Measurements from ENCODE around the gene ADGRV1.

DNA sequence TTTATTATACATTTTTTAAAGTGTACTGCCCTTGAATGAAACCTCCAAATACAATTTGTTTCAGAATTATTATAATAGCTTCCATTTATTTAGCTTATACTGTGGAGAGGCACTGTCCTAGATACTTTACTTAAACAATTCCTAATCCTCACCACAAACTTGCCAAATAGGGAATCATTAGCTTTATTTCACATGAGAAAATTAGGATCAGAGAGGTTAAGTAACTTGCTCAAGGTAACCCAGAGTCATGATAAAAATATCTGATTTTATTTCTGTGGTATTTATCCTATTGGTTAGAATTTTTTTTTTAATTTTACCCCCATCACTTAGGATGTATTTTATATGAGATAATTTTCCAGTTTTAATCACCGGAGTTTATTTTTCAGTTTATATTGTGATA is 78.4 kb downstream of the ADGRV1 start:
- TF ChIP-seq YY1 (IDR thresholded peaks at IDR 0.05; ENCODE audit: insufficient read depth, insufficient read length): no peak
- no peak for TF ChIP-seq ZNF274 (IDR thresholded peaks at IDR 0.05; ENCODE audit: low read depth, low read length)
- no peak for TF ChIP-seq SUZ12 (IDR thresholded peaks at IDR 0.05; ENCODE audit: extremely low read depth, insufficient read depth, insufficient read length)
